Keratinocyte (primary cell): ENCODE results near the gene EGF. TPM values are rescaled to one million over a fixed set of nuclear protein-coding genes. Genes with fewer than 3 reads are reported as not detected.

ENCODE experiments used
- DNase-seq: peaks from one replicate; pipeline ENCODE4 v3.0.0-alpha.2; 2011; ENCODE audit warnings: low read depth, missing footprints, low spot score
- FAIRE-seq: peaks from 2 replicates; lab custom pipeline; 2011; peaks lifted over from hg19 to GRCh38; lab: Jason Lieb, UNC
- H2AFZ ChIP-seq: 2 replicates; pipeline ENCODE4 v1.6.0; 2012; ENCODE audit warnings: low read length, control low read depth, inconsistent platforms; ENCODE audit not compliant: control insufficient read depth
- H3K27ac ChIP-seq: 2 replicates; pipeline ENCODE4 v1.5.1; 2011; ENCODE audit warnings: low read length; ENCODE audit not compliant: control insufficient read depth, insufficient read depth
- H3K27me3 ChIP-seq: 3 replicates; pipeline ENCODE4 v1.6.0; 2011; ENCODE audit warnings: low read length; ENCODE audit not compliant: control insufficient read depth, insufficient read depth; ENCODE audit errors: extremely low read depth
- H3K36me3 ChIP-seq, 2 experiments: 2 replicates in 1 of 2; 3 replicates in 1 of 2; pipeline ENCODE4 v1.5.1; 2011; ENCODE audit warnings: low read length in 2 of 2, mild to moderate bottlenecking in 1 of 2; ENCODE audit not compliant: control insufficient read depth in 2 of 2, insufficient read depth in 2 of 2; ENCODE audit errors: extremely low read depth in 1 of 2
- H3K4me1 ChIP-seq: 3 replicates; pipeline ENCODE4 v1.5.1; 2011; ENCODE audit warnings: low read length; ENCODE audit not compliant: control insufficient read depth, insufficient read depth; ENCODE audit errors: extremely low read depth
- H3K4me2 ChIP-seq: 3 replicates; pipeline ENCODE4 v1.6.0; 2011; ENCODE audit warnings: low read depth, low read length; ENCODE audit not compliant: control insufficient read depth, insufficient read depth; ENCODE audit errors: extremely low read depth
- H3K4me3 ChIP-seq, 3 experiments: fragments of 200-600 bp in 1 of 3; sonication (generic) in 1 of 3; 2 replicates in 2 of 3; 3 replicates in 1 of 3; pipeline ENCODE4 v1.5.1; 2011 to 2016; ENCODE audit warnings: low read length in 3 of 3, mild to moderate bottlenecking in 3 of 3, control low read depth in 2 of 3, inconsistent platforms in 1 of 3, low read depth in 1 of 3, mixed read lengths in 1 of 3, mixed run types in 1 of 3, moderate library complexity in 1 of 3; ENCODE audit not compliant: control insufficient read depth in 2 of 3, insufficient read depth in 2 of 3; ENCODE audit errors: extremely low read depth in 1 of 3
- H3K79me2 ChIP-seq: 2 replicates; pipeline ENCODE4 v1.6.0; 2012; ENCODE audit warnings: low read length; ENCODE audit not compliant: control insufficient read depth, insufficient read depth
- H3K9ac ChIP-seq: 3 replicates; pipeline ENCODE4 v1.6.0; 2011; ENCODE audit warnings: low read length; ENCODE audit not compliant: control insufficient read depth, insufficient read depth; ENCODE audit errors: extremely low read depth
- H3K9me1 ChIP-seq: 3 replicates; pipeline ENCODE4 v1.6.0; 2011; ENCODE audit warnings: low read length; ENCODE audit not compliant: control insufficient read depth, insufficient read depth; ENCODE audit errors: extremely low read depth
- H3K9me3 ChIP-seq: 2 replicates; pipeline ENCODE4 v1.5.1; 2012; ENCODE audit warnings: low read depth, low read length; ENCODE audit not compliant: control insufficient read depth
- H4K20me1 ChIP-seq: 3 replicates; pipeline ENCODE4 v1.6.0; 2011; ENCODE audit warnings: low read length; ENCODE audit not compliant: control insufficient read depth, insufficient read depth; ENCODE audit errors: extremely low read depth
- CTCF ChIP-seq, 3 experiments: IDR thresholded peaks in 1 of 3; conservative IDR thresholded peaks in 1 of 3; optimal IDR thresholded peaks in 1 of 3; 2 replicates in 2 of 3; 3 replicates in 1 of 3; pipeline versions ENCODE3 to v1.5.1; 2011; ENCODE audit warnings: low read length in 3 of 3, mild to moderate bottlenecking in 3 of 3, moderate library complexity in 2 of 3, control low read depth in 1 of 3, inconsistent platforms in 1 of 3; ENCODE audit not compliant: insufficient read depth in 2 of 3; ENCODE audit errors: extremely low read depth in 1 of 3
- EZH2 ChIP-seq: IDR thresholded peaks from one replicate; pipeline ENCODE4 v1.6.1; 2012; ENCODE audit warnings: inconsistent platforms, mild to moderate bottlenecking, low read length, moderate library complexity
- dilution Hi-C: fragments of 300-500 bp; cut with MboI; formaldehyde crosslinking; loops from one replicate; pipeline ENCODE4 v1.7.0; 2020; ENCODE audit warnings: low sequenced_read_pairs; ENCODE audit not compliant: extremely low pct_ligation_motif_present
- polyA plus RNA-seq, 5 experiments: library from polyadenylated mRNA; depleted of rRNA in 3 of 5; stranded (reverse) in 3 of 5; stranded (forward) in 1 of 5; unstranded in 1 of 5; fragments of >200 nt; gene quantifications; 1 replicate in 1 of 5; 2 replicates in 3 of 5; 3 replicates in 1 of 5; pipeline versions ENCODE4 v1.2.1 to v1.2.3, GENCODE V29; 2011 to 2012; ENCODE audit warnings: missing spikeins in 2 of 5, low read depth in 1 of 5, low replicate concordance in 1 of 5
- small RNA-seq, 3 experiments: library from RNA; depleted of rRNA; stranded (forward); fragments of <200 nt; gene quantifications; one replicate each; pipeline ENCODE3, GENCODE V24; 2012; ENCODE audit warnings: low read depth in 3 of 3, low replicate concordance in 1 of 3; ENCODE audit not compliant: insufficient read length in 3 of 3

EGF gene
- polyA plus RNA-seq, 1 donor (not counting 4 experiments of a cell fraction or from before 2014, with no cell fraction given) = 1.3 TPM

GRCh38 chr4:110061076-110061475, 148.4 kb downstream of the EGF start:
- peaks cover 7% of the 10 kb centered on the region for H3K4me1 ChIP-seq
- H3K4me3 ChIP-seq = no peak overlapping the region
- FAIRE-seq = no peak
- H3K9me1 ChIP-seq = no peaks in the 10 kb centered on the region
- H3K4me2 ChIP-seq = no peak overlapping the region
- no peaks in the 10 kb centered on the region for H3K79me2 ChIP-seq
- no peak overlapping the region for H3K27ac ChIP-seq
- no peak for DNase-seq
- no peaks in the 10 kb centered on the region for H4K20me1 ChIP-seq
- TF ChIP-seq CTCF (optimal IDR thresholded peaks at IDR 0.05 in 1 of 3, IDR thresholded peaks at IDR 0.05 in 1 of 3, conservative IDR thresholded peaks at IDR 0.05 in 1 of 3; ENCODE audit: extremely low read depth in 1 of 3, insufficient read depth in 2 of 3, low read length in 3 of 3) = no peak
- no peak for TF ChIP-seq EZH2
- H3K9me3 ChIP-seq = no peaks in the 10 kb centered on the region
- H3K27me3 ChIP-seq = no peaks in the 10 kb centered on the region
- H3K36me3 ChIP-seq = peaks cover 2 to 7% of the 10 kb centered on the region in 2 experiments
- dilution Hi-C loops = no loop called here
- no peak overlapping the region for H2AFZ ChIP-seq
- no peak overlapping the region for H3K9ac ChIP-seq

Small RNAs within 50 kb of the gene (small RNA-seq; reads per million reads assigned to genes)
- gene RNU6-35P = 0 to 1.5 (median 1.3) reads per million in 3 experiments

Other genes starting within 250 kb of the EGF start
- gene CASP6, start 209.4 kb upstream of the EGF start, polyA plus RNA-seq = 44.6 to 52.7 TPM (median 52.0 TPM) in 3 replicates
- 14.8 to 80.8 TPM (median 63.7 TPM) in 3 replicates for gene PLA2G12A, start 182.8 kb upstream of the EGF start, polyA plus RNA-seq
- not detected in 3 replicates for gene CFI, start 110.9 kb upstream of the EGF start, polyA plus RNA-seq
- 14.8 to 31.9 TPM (median 24.2 TPM) in 3 replicates for gene GAR1, start 97.1 kb upstream of the EGF start, polyA plus RNA-seq
- 0.09 to 0.20 TPM (median 0.15 TPM) in 3 replicates for gene RRH, start 84.9 kb upstream of the EGF start, polyA plus RNA-seq
- gene LRIT3, start 64.8 kb upstream of the EGF start, polyA plus RNA-seq = 0.05 to 0.12 TPM (median 0.09 TPM) in 3 replicates